Vagina (tissue), 2 donors: ENCODE data around the gene DPP6. TPM values are rescaled to one million over a fixed set of nuclear protein-coding genes. Genes with fewer than 3 reads are reported as not detected.

ENCODE experiments used
- DNase-seq, 2 donors: peaks; one replicate each; pipeline ENCODE4 v3.0.0-alpha.2; 2017; ENCODE audit errors: extremely low spot score in 2 of 2
- H3K27ac ChIP-seq: fragments of 200-600 bp; sonication (generic); one replicate; pipeline ENCODE4 v1.5.1; 2019
- H3K27me3 ChIP-seq: fragments of 200-600 bp; sonication (generic); one replicate; pipeline ENCODE4 v1.5.1; 2019
- H3K36me3 ChIP-seq, 2 donors: fragments of 200-600 bp; sonication (generic); one replicate each; pipeline ENCODE4 v1.5.1; 2017 to 2019
- H3K4me1 ChIP-seq: fragments of 200-600 bp; sonication (generic); one replicate; pipeline ENCODE4 v1.5.1; 2019
- H3K4me3 ChIP-seq, 2 donors: fragments of 200-600 bp; sonication (generic); 1 replicate in 1 of 2; 2 replicates in 1 of 2; pipeline ENCODE4 v1.5.1; 2016 to 2019
- H3K9me3 ChIP-seq: fragments of 200-600 bp; sonication (generic); one replicate; pipeline ENCODE4 v1.5.1; 2019
- POLR2A ChIP-seq, 2 donors: fragments of 450-650 bp; IDR thresholded peaks; one replicate each; pipeline ENCODE4 v1.6.1; 2017; ENCODE audit warnings: antibody characterized with exemption in 2 of 2, mild to moderate bottlenecking in 2 of 2, moderate library complexity in 2 of 2
- POLR2AphosphoS5 ChIP-seq, 2 donors: sonication (generic); formaldehyde crosslinking; IDR thresholded peaks; one replicate each; pipeline ENCODE4 v1.9.0; 2017; ENCODE audit warnings: antibody characterized with exemption in 2 of 2, mild to moderate bottlenecking in 2 of 2, low read depth in 1 of 2; ENCODE audit not compliant: insufficient read depth in 1 of 2
- intact Hi-C: fragments of 100-400 bp; cut with DNase I; formaldehyde crosslinking; loops from one replicate; pipeline ENCODE4 v1.15.1; 2023
- total RNA-seq: library from RNA; depleted of rRNA; stranded (reverse); fragments of >200 nt; gene quantifications from one replicate; pipeline ENCODE4 v1.2.3, GENCODE V29; 2016
- TF ChIP-seq, protein P1 (sequence below), 3 experiments: fragments of 450-650 bp in 2 of 3; fragments of 200-600 bp in 1 of 3; sonication (generic) in 1 of 3; IDR thresholded peaks; one replicate each; pipeline ENCODE4 v1.5.1; 2017 to 2019; ENCODE audit warnings: antibody characterized with exemption in 3 of 3, mild to moderate bottlenecking in 2 of 3, moderate library complexity in 2 of 3

DPP6 gene
- total RNA-seq, 1 donor from 2014 or later, result 7.9 TPM

- H3K27ac ChIP-seq, result no peak overlapping the region
- no peaks in the 10 kb centered on the region for H3K36me3 ChIP-seq
- no peaks in the 10 kb centered on the region for H3K9me3 ChIP-seq
- TF ChIP-seq POLR2AphosphoS5 (IDR thresholded peaks at IDR 0.05; ENCODE audit: insufficient read depth in 1 of 2, low read depth in 1 of 2) (no peak), POLR2A (IDR thresholded peaks at IDR 0.05) (no peak)
- TF ChIP-seq, protein P1, sequence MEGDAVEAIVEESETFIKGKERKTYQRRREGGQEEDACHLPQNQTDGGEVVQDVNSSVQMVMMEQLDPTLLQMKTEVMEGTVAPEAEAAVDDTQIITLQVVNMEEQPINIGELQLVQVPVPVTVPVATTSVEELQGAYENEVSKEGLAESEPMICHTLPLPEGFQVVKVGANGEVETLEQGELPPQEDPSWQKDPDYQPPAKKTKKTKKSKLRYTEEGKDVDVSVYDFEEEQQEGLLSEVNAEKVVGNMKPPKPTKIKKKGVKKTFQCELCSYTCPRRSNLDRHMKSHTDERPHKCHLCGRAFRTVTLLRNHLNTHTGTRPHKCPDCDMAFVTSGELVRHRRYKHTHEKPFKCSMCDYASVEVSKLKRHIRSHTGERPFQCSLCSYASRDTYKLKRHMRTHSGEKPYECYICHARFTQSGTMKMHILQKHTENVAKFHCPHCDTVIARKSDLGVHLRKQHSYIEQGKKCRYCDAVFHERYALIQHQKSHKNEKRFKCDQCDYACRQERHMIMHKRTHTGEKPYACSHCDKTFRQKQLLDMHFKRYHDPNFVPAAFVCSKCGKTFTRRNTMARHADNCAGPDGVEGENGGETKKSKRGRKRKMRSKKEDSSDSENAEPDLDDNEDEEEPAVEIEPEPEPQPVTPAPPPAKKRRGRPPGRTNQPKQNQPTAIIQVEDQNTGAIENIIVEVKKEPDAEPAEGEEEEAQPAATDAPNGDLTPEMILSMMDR (IDR thresholded peaks at IDR 0.05), result no peak
- intact Hi-C loops, result no loop called here
- DNase-seq, result no peak
- no peaks in the 10 kb centered on the region for H3K27me3 ChIP-seq
- no peak overlapping the region for H3K4me3 ChIP-seq
- no peaks in the 10 kb centered on the region for H3K4me1 ChIP-seq
These were observed 643.6 kb downstream of the DPP6 start for GRCh38 chr7:154695836-154696235.

DNA sequence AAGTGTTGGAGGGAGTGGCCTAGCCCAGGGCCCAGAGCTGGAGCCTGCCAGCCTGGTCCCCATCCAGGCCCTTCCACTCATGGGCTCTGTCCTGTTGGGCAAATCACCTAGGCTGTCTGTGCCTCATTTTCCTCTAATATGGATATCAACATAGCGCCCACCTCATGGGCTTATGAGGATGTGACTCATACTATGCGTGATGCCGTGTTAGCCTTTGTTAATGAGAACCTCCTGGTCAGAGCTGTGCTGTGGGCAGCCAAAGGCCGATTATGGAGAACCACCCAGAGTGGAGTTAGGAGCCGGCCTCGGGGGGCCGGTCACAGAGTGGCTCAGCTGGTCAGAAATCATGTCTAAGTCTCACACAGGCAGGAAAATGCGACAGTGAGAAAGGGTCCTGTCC, 644.4 kb downstream of the DPP6 start:
- Histone ChIP-seq H3K27me3 (no peaks in the 10 kb centered on the region), H3K27ac (no peak overlapping the region), H3K4me3 (no peak overlapping the region), H3K36me3 (no peaks in the 10 kb centered on the region), H3K9me3 (no peaks in the 10 kb centered on the region), H3K4me1 (no peaks in the 10 kb centered on the region)
- DNase-seq, result no peak
- TF ChIP-seq POLR2A (IDR thresholded peaks at IDR 0.05) (no peak), POLR2AphosphoS5 (IDR thresholded peaks at IDR 0.05; ENCODE audit: insufficient read depth in 1 of 2, low read depth in 1 of 2) (no peak)
- TF ChIP-seq, protein P1 (IDR thresholded peaks at IDR 0.05), result no peak
- intact Hi-C loops, result no loop called here

DNA sequence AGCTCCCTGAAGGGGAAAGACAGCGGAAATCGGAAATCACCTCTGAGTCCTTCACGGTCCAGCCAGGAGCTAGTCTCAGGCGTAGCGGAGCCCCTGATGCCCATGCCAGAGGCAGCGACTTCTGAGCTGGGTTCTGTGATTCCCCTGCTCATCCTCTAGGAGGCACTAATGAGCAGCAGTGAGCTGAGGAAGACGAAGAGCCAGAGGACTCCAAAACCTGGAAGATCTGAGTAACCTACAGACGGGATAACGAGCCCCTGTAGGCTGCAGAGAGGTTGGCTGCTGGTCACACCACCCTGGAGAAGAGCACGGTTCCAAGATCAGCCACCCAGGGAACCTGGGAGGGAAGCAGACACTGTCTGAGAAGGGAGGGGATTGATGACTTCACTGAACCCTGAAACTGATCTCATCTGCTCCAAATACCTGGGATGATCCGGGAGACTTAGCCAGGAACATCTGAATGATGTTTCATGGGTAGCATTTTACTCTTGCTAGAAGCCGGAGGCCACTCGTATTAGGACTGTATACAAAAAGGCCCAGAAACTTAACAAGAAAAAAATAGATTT, 646.6 kb downstream of the DPP6 start:
- Histone ChIP-seq H3K4me1 (no peaks in the 10 kb centered on the region), H3K27ac (no peak overlapping the region), H3K36me3 (no peaks in the 10 kb centered on the region), H3K9me3 (no peaks in the 10 kb centered on the region), H3K27me3 (no peaks in the 10 kb centered on the region), H3K4me3 (no peak overlapping the region)
- intact Hi-C loops, result no loop called here
- no peak for TF ChIP-seq POLR2A (IDR thresholded peaks at IDR 0.05)
- TF ChIP-seq, protein P1 (IDR thresholded peaks at IDR 0.05), result no peak
- no peak for TF ChIP-seq POLR2AphosphoS5 (IDR thresholded peaks at IDR 0.05; ENCODE audit: insufficient read depth in 1 of 2, low read depth in 1 of 2)
- DNase-seq, result no peak

DNA sequence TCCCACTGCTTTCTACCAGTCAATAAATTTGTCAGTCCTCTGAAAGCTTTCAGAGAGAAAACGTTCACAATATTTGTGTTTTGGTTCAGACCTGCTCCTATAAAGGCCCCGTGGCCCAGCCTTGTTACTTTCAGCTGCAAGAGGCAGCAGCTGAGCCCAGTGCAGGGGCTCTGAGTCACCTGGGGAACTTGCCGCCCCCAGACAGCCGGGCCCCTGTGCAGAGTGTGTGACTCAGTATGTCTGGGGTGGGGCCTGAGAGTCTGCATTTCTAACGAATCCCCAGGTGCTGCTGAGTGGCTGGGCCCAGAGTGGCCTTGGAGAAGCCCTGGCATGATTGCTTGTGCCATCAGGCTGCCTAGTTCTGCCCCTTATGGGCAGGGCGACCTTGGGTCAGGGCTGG, 647.2 kb downstream of the DPP6 start:
- Histone ChIP-seq H3K36me3 (no peaks in the 10 kb centered on the region), H3K27ac (no peak overlapping the region), H3K4me3 (no peak overlapping the region), H3K9me3 (no peaks in the 10 kb centered on the region), H3K27me3 (no peaks in the 10 kb centered on the region), H3K4me1 (no peaks in the 10 kb centered on the region)
- no peak for TF ChIP-seq POLR2AphosphoS5 (IDR thresholded peaks at IDR 0.05; ENCODE audit: insufficient read depth in 1 of 2, low read depth in 1 of 2)
- no peak for TF ChIP-seq POLR2A (IDR thresholded peaks at IDR 0.05)
- TF ChIP-seq, protein P1 (IDR thresholded peaks at IDR 0.05), result no peak
- no peak for DNase-seq
- intact Hi-C loops, result no loop called here

DNA sequence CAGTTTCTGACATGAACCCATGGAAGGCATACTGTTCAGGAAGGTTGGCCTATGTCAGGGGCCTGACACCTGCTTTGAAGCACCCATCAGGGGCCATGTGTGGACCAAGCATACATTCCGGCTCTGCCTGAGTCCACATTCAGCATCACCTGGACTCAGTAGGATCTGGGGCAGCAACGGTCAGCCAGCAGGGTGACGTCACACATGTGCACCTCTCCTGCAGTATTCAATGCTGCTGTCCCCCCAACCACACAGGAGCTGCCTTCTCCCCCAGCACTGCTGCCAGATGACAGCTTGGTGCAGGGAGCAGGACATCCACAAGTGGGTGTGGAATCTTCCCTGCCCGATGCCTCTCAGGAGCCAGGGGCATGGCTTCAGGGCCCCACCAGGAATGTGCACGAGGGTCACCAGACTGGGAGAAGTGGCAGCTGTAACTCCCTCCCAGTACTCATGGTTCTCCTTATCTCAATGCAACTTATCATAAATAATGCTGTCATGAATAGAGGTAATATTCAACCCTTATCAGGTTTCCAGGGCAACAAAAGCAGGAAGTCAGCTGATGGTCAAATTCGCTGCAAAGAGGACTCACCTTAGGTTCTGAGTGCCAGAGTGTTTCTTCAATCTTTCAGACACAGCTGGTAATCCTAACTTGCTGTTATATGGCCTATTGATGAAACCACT, 657.8 kb downstream of the DPP6 start:
- no peak overlapping the region for H3K27ac ChIP-seq
- H3K36me3 ChIP-seq, result no peaks in the 10 kb centered on the region
- intact Hi-C loops, result no loop called here
- no peak overlapping the region for H3K4me3 ChIP-seq
- H3K4me1 ChIP-seq, result no peaks in the 10 kb centered on the region
- no peak for TF ChIP-seq POLR2AphosphoS5 (IDR thresholded peaks at IDR 0.05; ENCODE audit: insufficient read depth in 1 of 2, low read depth in 1 of 2)
- TF ChIP-seq POLR2A (IDR thresholded peaks at IDR 0.05), result no peak
- H3K9me3 ChIP-seq, result no peaks in the 10 kb centered on the region
- DNase-seq, result no peak
- no peaks in the 10 kb centered on the region for H3K27me3 ChIP-seq
